ENCODE results near the gene SRPRA.
A peak's percentile ranks its signal among the peaks of the same experiment; 100 is the strongest.

SRPRA gene

DNA sequence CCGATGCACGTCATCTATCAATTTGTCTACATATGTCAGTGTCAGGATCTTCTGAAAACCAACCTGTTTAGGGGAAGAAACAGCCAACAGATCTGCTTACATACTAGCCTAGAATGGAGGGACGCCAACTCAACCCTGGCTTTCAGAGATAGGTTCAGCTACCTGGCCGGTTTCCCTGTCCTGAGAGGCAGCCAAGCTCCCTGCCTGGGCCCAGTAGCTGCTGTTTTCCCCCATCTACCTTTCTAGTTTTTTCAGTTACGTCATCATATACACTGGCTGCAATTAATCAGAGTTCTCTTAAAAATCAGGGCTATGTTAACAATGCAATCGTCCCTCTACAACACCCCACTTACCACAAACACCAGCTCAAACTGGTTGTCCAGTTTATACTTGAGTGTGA lies 1.0 kb downstream of the SRPRA start:
- peak overlapping the region; percentile 65; the same call in 1 of the 2 replicates for H3K27ac ChIP-seq (ENCODE audit: low read length)
- H3K4me1 ChIP-seq (ENCODE audit: low read length) = peaks cover 12% of the 10 kb centered on the region
- peaks cover 70% of the 10 kb centered on the region for H3K79me2 ChIP-seq (ENCODE audit: low read length)
- H3K9me2 ChIP-seq (replicated peaks; ENCODE audit: insufficient read depth, low read length) = no peaks in the 10 kb centered on the region
- no peaks in the 10 kb centered on the region for H3K27me3 ChIP-seq (replicated peaks; ENCODE audit: insufficient read depth, low read length)
- TF ChIP-seq EZH2 (optimal IDR thresholded peaks at IDR 0.05; ENCODE audit: low read depth, low read length) (no peak), EZH2phosphoT487 (IDR thresholded peaks at IDR 0.05; ENCODE audit: low read length) (no peak)
- TF ChIP-seq, protein P1, sequence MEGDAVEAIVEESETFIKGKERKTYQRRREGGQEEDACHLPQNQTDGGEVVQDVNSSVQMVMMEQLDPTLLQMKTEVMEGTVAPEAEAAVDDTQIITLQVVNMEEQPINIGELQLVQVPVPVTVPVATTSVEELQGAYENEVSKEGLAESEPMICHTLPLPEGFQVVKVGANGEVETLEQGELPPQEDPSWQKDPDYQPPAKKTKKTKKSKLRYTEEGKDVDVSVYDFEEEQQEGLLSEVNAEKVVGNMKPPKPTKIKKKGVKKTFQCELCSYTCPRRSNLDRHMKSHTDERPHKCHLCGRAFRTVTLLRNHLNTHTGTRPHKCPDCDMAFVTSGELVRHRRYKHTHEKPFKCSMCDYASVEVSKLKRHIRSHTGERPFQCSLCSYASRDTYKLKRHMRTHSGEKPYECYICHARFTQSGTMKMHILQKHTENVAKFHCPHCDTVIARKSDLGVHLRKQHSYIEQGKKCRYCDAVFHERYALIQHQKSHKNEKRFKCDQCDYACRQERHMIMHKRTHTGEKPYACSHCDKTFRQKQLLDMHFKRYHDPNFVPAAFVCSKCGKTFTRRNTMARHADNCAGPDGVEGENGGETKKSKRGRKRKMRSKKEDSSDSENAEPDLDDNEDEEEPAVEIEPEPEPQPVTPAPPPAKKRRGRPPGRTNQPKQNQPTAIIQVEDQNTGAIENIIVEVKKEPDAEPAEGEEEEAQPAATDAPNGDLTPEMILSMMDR (IDR thresholded peaks at IDR 0.05; ENCODE audit: low read length) = no peak
- no peak overlapping the region for H2AFZ ChIP-seq (ENCODE audit: low read length)
- H3F3A ChIP-seq (ENCODE audit: insufficient read depth, low read length) = peaks cover 4% of the 10 kb centered on the region; the same call in 1 of the 2 replicates
- DNase-seq = no peak
- no peaks in the 10 kb centered on the region for H3K9me3 ChIP-seq (replicated peaks; ENCODE audit: insufficient read depth, low read length)
- peak overlapping the region; percentile 100 for H3K4me3 ChIP-seq (ENCODE audit: low read length)
- H3K4me2 ChIP-seq (ENCODE audit: low read depth, low read length) = peak overlapping the region; percentile 93
- peaks cover 35% of the 10 kb centered on the region for H3K36me3 ChIP-seq (replicated peaks; ENCODE audit: insufficient read depth, low read length)
- H3K9ac ChIP-seq (ENCODE audit: low read length) = peak overlapping the region; percentile 95
- H4K20me1 ChIP-seq (ENCODE audit: insufficient read depth, low read length) = no peaks in the 10 kb centered on the region

DNA sequence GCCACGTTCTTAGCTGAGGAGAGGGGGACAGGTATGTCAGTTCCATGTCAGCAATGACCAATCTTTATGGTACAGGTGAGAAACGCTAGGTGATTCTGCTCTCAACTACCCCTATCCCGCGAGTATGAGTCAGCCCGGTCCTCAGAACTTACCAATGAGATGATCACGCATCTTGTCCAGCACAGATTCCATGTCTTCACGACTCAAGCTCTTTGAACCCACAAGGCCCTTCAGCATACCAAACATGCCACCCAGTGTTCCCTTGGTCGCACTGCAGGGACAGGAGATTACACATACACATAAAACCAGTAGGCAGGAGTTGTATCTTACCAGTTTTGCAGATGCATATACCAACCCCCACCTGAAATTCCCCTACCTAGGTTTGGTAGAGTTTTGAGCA lies 2.9 kb downstream of the SRPRA start:
- Histone ChIP-seq H3K4me3 (ENCODE audit: low read length) (no peak overlapping the region), H2AFZ (ENCODE audit: low read length) (no peak overlapping the region), H3K79me2 (ENCODE audit: low read length) (peaks cover 61% of the 10 kb centered on the region), H3F3A (ENCODE audit: insufficient read depth, low read length) (peaks cover 4% of the 10 kb centered on the region; the same call in 1 of the 2 replicates), H3K4me2 (ENCODE audit: low read depth, low read length) (no peak overlapping the region), H3K4me1 (ENCODE audit: low read length) (peaks cover 12% of the 10 kb centered on the region), H3K9me2 (replicated peaks; ENCODE audit: insufficient read depth, low read length) (no peaks in the 10 kb centered on the region), H3K9me3 (replicated peaks; ENCODE audit: insufficient read depth, low read length) (no peaks in the 10 kb centered on the region), H3K27ac (ENCODE audit: low read length) (no peak overlapping the region), H3K27me3 (replicated peaks; ENCODE audit: insufficient read depth, low read length) (no peaks in the 10 kb centered on the region), H4K20me1 (ENCODE audit: insufficient read depth, low read length) (no peaks in the 10 kb centered on the region), H3K36me3 (replicated peaks; ENCODE audit: insufficient read depth, low read length) (peaks cover 40% of the 10 kb centered on the region), H3K9ac (ENCODE audit: low read length) (no peak overlapping the region)
- TF ChIP-seq EZH2phosphoT487 (IDR thresholded peaks at IDR 0.05; ENCODE audit: low read length) = no peak
- TF ChIP-seq EZH2 (optimal IDR thresholded peaks at IDR 0.05; ENCODE audit: low read depth, low read length) = no peak
- TF ChIP-seq, protein P1 (IDR thresholded peaks at IDR 0.05; ENCODE audit: low read length) = no peak
- DNase-seq = no peak

DNA sequence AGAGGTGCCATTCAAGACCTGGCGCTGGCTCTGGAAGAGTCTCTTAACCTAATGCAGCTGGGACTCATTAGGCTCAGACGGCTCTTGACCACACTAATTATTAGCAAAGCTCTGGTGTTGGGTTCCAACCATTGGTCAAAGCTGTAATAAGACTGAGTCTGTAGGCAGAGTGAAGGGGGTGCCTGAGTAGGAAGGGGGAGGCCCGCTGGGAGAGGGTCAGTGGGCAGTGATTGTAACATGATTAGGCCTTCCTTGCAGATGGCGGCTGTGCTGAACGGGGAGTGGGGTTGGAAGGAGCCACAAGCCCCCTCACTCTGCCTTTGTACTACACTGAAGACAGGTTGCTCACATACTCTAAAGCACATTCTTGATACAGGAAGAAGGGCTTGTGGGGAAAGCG lies 5.2 kb downstream of the SRPRA start:
- H4K20me1 ChIP-seq (ENCODE audit: insufficient read depth, low read length) = no peaks in the 10 kb centered on the region
- H3K4me3 ChIP-seq (ENCODE audit: low read length) = no peak overlapping the region
- no peaks in the 10 kb centered on the region for H3K9me2 ChIP-seq (replicated peaks; ENCODE audit: insufficient read depth, low read length)
- TF ChIP-seq, protein P1 (IDR thresholded peaks at IDR 0.05; ENCODE audit: low read length) = no peak
- TF ChIP-seq EZH2phosphoT487 (IDR thresholded peaks at IDR 0.05; ENCODE audit: low read length) (no peak), EZH2 (optimal IDR thresholded peaks at IDR 0.05; ENCODE audit: low read depth, low read length) (no peak)
- H3K79me2 ChIP-seq (ENCODE audit: low read length) = peaks cover 40% of the 10 kb centered on the region
- no peak overlapping the region for H3K9ac ChIP-seq (ENCODE audit: low read length)
- no peaks in the 10 kb centered on the region for H3K27me3 ChIP-seq (replicated peaks; ENCODE audit: insufficient read depth, low read length)
- H3K4me1 ChIP-seq (ENCODE audit: low read length) = 0 out of 2 replicates have a peak, but pooled peaks cover 6% of the 10 kb centered on the region
- no peak overlapping the region for H2AFZ ChIP-seq (ENCODE audit: low read length)
- H3K36me3 ChIP-seq (replicated peaks; ENCODE audit: insufficient read depth, low read length) = peaks cover 40% of the 10 kb centered on the region
- no peaks in the 10 kb centered on the region for H3K9me3 ChIP-seq (replicated peaks; ENCODE audit: insufficient read depth, low read length)
- H3K4me2 ChIP-seq (ENCODE audit: low read depth, low read length) = no peak overlapping the region
- no peak overlapping the region for H3K27ac ChIP-seq (ENCODE audit: low read length)
- H3F3A ChIP-seq (ENCODE audit: insufficient read depth, low read length) = no peaks in the 10 kb centered on the region
- no peak for DNase-seq

Data from MM.1S (cell line).